Aortic smooth muscle cell (primary cell): Measurements from ENCODE around the gene WDR49. TPM values are rescaled to one million over a fixed set of nuclear protein-coding genes. Genes with fewer than 3 reads are reported as not detected.

Experiments
- total RNA-seq: library from RNA; depleted of rRNA; stranded (reverse); fragments of >200 nt; gene quantifications from 2 replicates; pipeline ENCODE4 v1.2.3, GENCODE V29; 2014

WDR49 gene
- 0.12 and 0.13 TPM in 2 replicates for total RNA-seq

GRCh38 chr3:167653760-167654159, at the start of gene WDR49:
Gene WDR49 (minus strand): TSS chr3:167653942. CDS start chr3:167653425, 517 bp downstream.

DNA sequence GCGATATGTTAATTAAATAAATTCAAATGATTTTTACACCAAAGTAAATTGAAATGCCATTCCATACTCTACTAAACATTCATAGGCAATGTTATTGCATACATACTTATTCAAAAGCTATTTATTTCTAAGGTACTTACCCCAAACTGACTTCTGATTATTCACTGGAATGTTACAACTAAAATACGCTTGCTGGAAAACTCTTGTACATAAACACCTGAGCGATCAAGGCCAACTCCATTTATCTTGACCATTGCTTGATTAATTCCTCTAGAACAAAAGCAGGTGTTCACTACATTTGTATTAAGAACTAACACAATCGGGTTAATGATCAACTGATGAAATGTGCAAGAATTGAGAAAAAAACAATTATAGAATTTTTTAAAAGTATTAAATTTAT, 179.9 kb downstream of the WDR49 start, which contains the start of gene SERPINI2:
Gene SERPINI2, minus strand, starts transcription at position 180 of the 400 bp plus-strand sequence. CDS start 2,208 bp downstream, outside the sequence.

Other genes starting within 250 kb of the WDR49 start
- gene SERPINI2, start 179.9 kb downstream of the WDR49 start, total RNA-seq, result not detected in 2 replicates
- 58.0 and 65.7 TPM in 2 replicates for gene PDCD10, start 81.0 kb upstream of the WDR49 start, total RNA-seq
- 6.3 and 11.8 TPM in 2 replicates for gene SERPINI1, start 81.8 kb upstream of the WDR49 start, total RNA-seq